NT2/D1 (cell line): Measurements from ENCODE around the gene KLK4.

Experiments used
- SUZ12 ChIP-seq: IDR thresholded peaks from 2 replicates; pipeline ENCODE4 v1.6.1; 2011; ENCODE audit not compliant: insufficient read length, insufficient read depth; ENCODE audit errors: extremely low read depth
- YY1 ChIP-seq: IDR thresholded peaks from 2 replicates; pipeline ENCODE4 v1.6.1; 2011; ENCODE audit not compliant: insufficient read length, insufficient read depth

DNA sequence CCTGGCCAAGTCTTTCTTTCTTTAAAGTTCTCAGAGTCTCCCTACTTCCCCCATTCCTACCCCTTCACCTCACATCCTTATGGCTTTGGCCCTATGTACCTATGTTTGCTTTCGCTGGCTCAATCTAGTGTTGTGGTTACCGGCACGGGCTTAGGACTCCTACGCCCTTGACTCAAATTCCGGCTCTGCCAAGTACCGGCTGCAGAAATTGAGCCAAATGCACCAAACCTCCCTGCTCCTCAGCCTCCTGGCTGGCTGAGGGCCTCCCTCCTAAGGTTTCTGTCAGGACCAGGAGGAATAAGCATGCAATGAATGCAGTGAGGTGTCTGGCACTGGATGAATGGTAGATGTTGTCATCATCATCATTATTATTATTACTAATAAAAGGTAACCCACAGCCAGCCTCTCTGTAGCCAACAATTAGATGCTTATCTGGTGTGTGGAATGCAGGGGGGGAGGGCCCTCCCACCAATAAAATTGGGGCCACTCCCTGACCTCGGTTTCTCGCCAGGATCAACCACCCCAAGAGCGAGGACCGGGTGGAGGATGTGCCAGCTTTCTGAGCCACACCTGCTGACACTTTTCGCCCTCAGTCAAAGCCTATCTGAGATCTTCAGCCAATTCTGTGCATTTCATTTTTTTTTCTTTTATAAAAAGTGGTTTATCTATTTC lies 21.0 kb upstream of the KLK4 start:
- no peak for TF ChIP-seq YY1
- TF ChIP-seq SUZ12: no peak
